HEK293 (cell line): ENCODE results near the gene BRI3BP.

ENCODE experiments used
- CTCF ChIA-PET: fragments of 350-600 bp; formaldehyde crosslinking; extraction: SDS; loops from one replicate; lab custom pipeline; 2021; ENCODE audit warnings: antibody characterized with exemption; lab: Yijun Ruan, JAX
- POLR2A ChIA-PET: fragments of 300-600 bp; formaldehyde crosslinking; extraction: SDS; loops from one replicate; lab custom pipeline; 2020; ENCODE audit warnings: antibody characterized with exemption, inconsistent platforms; lab: Yijun Ruan, JAX
- H3K27ac ChIP-seq: fragments of 200-500 bp; sonication (Bioruptor generic); 2 replicates; pipeline ENCODE4 v1.5.1; 2014; ENCODE audit warnings: low read depth, low read length, control low read depth, inconsistent platforms; ENCODE audit errors: extremely low read depth
- H3K36me3 ChIP-seq, 2 experiments: fragments of 200-500 bp in 1 of 2; sonication (Bioruptor generic) in 1 of 2; 1 replicate in 1 of 2; 2 replicates in 1 of 2; pipeline ENCODE4 v1.5.1; 2014 to 2017; ENCODE audit warnings: inconsistent platforms in 2 of 2, low read length in 2 of 2; ENCODE audit not compliant: control insufficient read depth in 2 of 2, insufficient read depth in 1 of 2
- H3K4me1 ChIP-seq: fragments of 200-500 bp; sonication (Bioruptor generic); 2 replicates; pipeline ENCODE4 v1.5.1; 2014; ENCODE audit warnings: mild to moderate bottlenecking, low read length, inconsistent platforms; ENCODE audit not compliant: control insufficient read depth, insufficient read depth
- H3K4me3 ChIP-seq: 2 replicates; pipeline ENCODE4 v1.5.1; 2011; ENCODE audit warnings: low read depth, mild to moderate bottlenecking, control low read depth, low read length, moderate library complexity
- H3K9me3 ChIP-seq: fragments of 200-500 bp; sonication (Bioruptor generic); 2 replicates; pipeline ENCODE4 v1.5.1; 2014; ENCODE audit warnings: low read depth, low read length, inconsistent platforms; ENCODE audit not compliant: control insufficient read depth, insufficient read depth
- EGR2 ChIP-seq: fragments of 450-650 bp; formaldehyde crosslinking; IDR thresholded peaks from 2 replicates; pipeline ENCODE4 v1.5.1; 2016; ENCODE audit warnings: low read depth, missing biosample characterization, missing genetic modification characterization
- ELK4 ChIP-seq: IDR thresholded peaks from 2 replicates; pipeline ENCODE4 v1.6.1; 2011; ENCODE audit warnings: mild to moderate bottlenecking, low read depth, low read length, borderline replicate concordance
- KLF16 ChIP-seq: fragments of 450-650 bp; formaldehyde crosslinking; IDR thresholded peaks from 2 replicates; pipeline ENCODE4 v1.5.1; 2017; ENCODE audit warnings: missing biosample characterization, missing genetic modification characterization
- SP2 ChIP-seq: fragments of 450-650 bp; formaldehyde crosslinking; IDR thresholded peaks from 2 replicates; pipeline ENCODE4 v1.5.1; 2016; ENCODE audit warnings: missing biosample characterization, missing genetic modification characterization
- YY2 ChIP-seq: fragments of 450-650 bp; formaldehyde crosslinking; IDR thresholded peaks from 2 replicates; pipeline ENCODE4 v1.5.1; 2016; ENCODE audit warnings: missing biosample characterization, missing genetic modification characterization
- ZBTB11 ChIP-seq: fragments of 450-650 bp; formaldehyde crosslinking; conservative IDR thresholded peaks from 2 replicates; pipeline ENCODE4 v1.5.1; 2016; ENCODE audit warnings: low read depth, missing biosample characterization, missing genetic modification characterization
- ZBTB48 ChIP-seq: fragments of 450-650 bp; formaldehyde crosslinking; IDR thresholded peaks from 2 replicates; pipeline ENCODE4 v1.5.1; 2016; ENCODE audit warnings: missing biosample characterization, missing genetic modification characterization
- ZNF132 ChIP-seq: fragments of 450-650 bp; formaldehyde crosslinking; IDR thresholded peaks from 2 replicates; pipeline ENCODE4 v1.5.1; 2017; ENCODE audit warnings: missing biosample characterization, missing genetic modification characterization, borderline replicate concordance
- ZNF211 ChIP-seq: fragments of 450-650 bp; formaldehyde crosslinking; IDR thresholded peaks from 2 replicates; pipeline ENCODE4 v1.5.1; 2016; ENCODE audit warnings: low read depth, missing biosample characterization, missing genetic modification characterization
- ZNF26 ChIP-seq: fragments of 450-650 bp; formaldehyde crosslinking; IDR thresholded peaks from 2 replicates; pipeline ENCODE4 v1.5.1; 2016; ENCODE audit warnings: missing biosample characterization, missing genetic modification characterization
- ZNF266 ChIP-seq: fragments of 450-650 bp; formaldehyde crosslinking; IDR thresholded peaks from 2 replicates; pipeline ENCODE4 v1.5.1; 2016; ENCODE audit warnings: missing biosample characterization, missing genetic modification characterization, low read depth
- ZNF280C ChIP-seq: fragments of 450-650 bp; formaldehyde crosslinking; IDR thresholded peaks from 2 replicates; pipeline ENCODE4 v1.5.1; 2016; ENCODE audit warnings: missing biosample characterization, missing genetic modification characterization
- ZNF292 ChIP-seq: fragments of 450-650 bp; formaldehyde crosslinking; IDR thresholded peaks from 2 replicates; pipeline ENCODE4 v1.5.1; 2016; ENCODE audit warnings: low read depth, missing biosample characterization, missing genetic modification characterization, borderline replicate concordance
- ZNF311 ChIP-seq: fragments of 450-650 bp; formaldehyde crosslinking; IDR thresholded peaks from 2 replicates; pipeline ENCODE4 v1.5.1; 2017; ENCODE audit warnings: missing biosample characterization, missing genetic modification characterization, borderline replicate concordance
- ZNF366 ChIP-seq: fragments of 450-650 bp; formaldehyde crosslinking; conservative IDR thresholded peaks from 2 replicates; pipeline ENCODE4 v1.5.1; 2016; ENCODE audit warnings: missing biosample characterization, missing genetic modification characterization
- ZNF600 ChIP-seq: fragments of 450-650 bp; formaldehyde crosslinking; IDR thresholded peaks from 2 replicates; pipeline ENCODE4 v1.5.1; 2016; ENCODE audit warnings: missing biosample characterization, missing genetic modification characterization
- ZNF610 ChIP-seq: fragments of 450-650 bp; formaldehyde crosslinking; IDR thresholded peaks from 2 replicates; pipeline ENCODE4 v1.5.1; 2016; ENCODE audit warnings: missing biosample characterization, missing genetic modification characterization, borderline replicate concordance
- ZNF639 ChIP-seq: fragments of 450-650 bp; formaldehyde crosslinking; IDR thresholded peaks from 2 replicates; pipeline ENCODE4 v1.5.1; 2016; ENCODE audit warnings: missing biosample characterization, missing genetic modification characterization
- ZSCAN30 ChIP-seq: fragments of 450-650 bp; IDR thresholded peaks from 2 replicates; pipeline ENCODE4 v1.5.1; 2018; ENCODE audit warnings: missing biosample characterization, mild to moderate bottlenecking, missing genetic modification characterization, moderate library complexity
- ZSCAN4 ChIP-seq: fragments of 450-650 bp; formaldehyde crosslinking; IDR thresholded peaks from 2 replicates; pipeline ENCODE4 v1.5.1; 2017; ENCODE audit warnings: missing biosample characterization, missing genetic modification characterization

The BRI3BP gene

GRCh38 chr12:124963211-124963610 is 30.2 kb upstream of the BRI3BP start (continued):
- TF ChIP-seq ZNF26 (no peak), ZSCAN4 (tag by site-specific recombination) (no peak), ZNF280C (tag by site-specific recombination) (no peak), YY2 (tag by site-specific recombination) (no peak), ZNF610 (tag by site-specific recombination) (no peak), ZNF366 (tag by site-specific recombination) (no peak), ZBTB48 (tag by site-specific recombination) (no peak)
- TF ChIP-seq, all 188 proteins: peak for 0

GRCh38 chr12:124964251-124964650 is 29.2 kb upstream of the BRI3BP start:
- no peaks in the 10 kb centered on the region for H3K9me3 ChIP-seq
- ChIA-PET POLR2A (interaction anchor here (0.7 kb wide), 1 partner anchor 108 kb away, joined by 3 read pairs; no protein-coding TSS in a partner anchor), CTCF (no interaction called here)
- H3K4me1 ChIP-seq: no peaks in the 10 kb centered on the region
- no peak overlapping the region for H3K4me3 ChIP-seq
- no peak for TF ChIP-seq ZSCAN30 (tag by site-specific recombination)
- TF ChIP-seq ZNF211 (tag by site-specific recombination): no peak
- TF ChIP-seq KLF16: no peak
- no peak for TF ChIP-seq ELK4
- no peak for TF ChIP-seq ZNF311 (tag by site-specific recombination)
- TF ChIP-seq ZNF292: no peak
- TF ChIP-seq SP2 (tag by site-specific recombination): no peak
- no peak for TF ChIP-seq ZBTB11 (tag by site-specific recombination)
- TF ChIP-seq ZNF266 (tag by site-specific recombination): no peak
- no peak for TF ChIP-seq ZNF639 (tag by site-specific recombination)
- no peak for TF ChIP-seq ZNF600 (tag by site-specific recombination)
- no peak for TF ChIP-seq EGR2 (tag by site-specific recombination)
- no peak for TF ChIP-seq ZNF132 (tag by site-specific recombination)
- TF ChIP-seq, all 188 proteins: peak for 0
- Histone ChIP-seq H3K27ac (no peak overlapping the region), H3K36me3 (peaks cover 13 to 80% of the 10 kb centered on the region in 2 experiments; a peak in 2 of 3 replicates)
